GM12872 (cell line): ENCODE measurements around the gene HSPA12B.

Experiments
- CTCF ChIP-seq: IDR thresholded peaks from 3 replicates; pipeline ENCODE4 v1.5.1; 2011; ENCODE audit warnings: low read depth, mild to moderate bottlenecking, low read length, moderate library complexity; ENCODE audit not compliant: insufficient read depth

Gene HSPA12B

DNA sequence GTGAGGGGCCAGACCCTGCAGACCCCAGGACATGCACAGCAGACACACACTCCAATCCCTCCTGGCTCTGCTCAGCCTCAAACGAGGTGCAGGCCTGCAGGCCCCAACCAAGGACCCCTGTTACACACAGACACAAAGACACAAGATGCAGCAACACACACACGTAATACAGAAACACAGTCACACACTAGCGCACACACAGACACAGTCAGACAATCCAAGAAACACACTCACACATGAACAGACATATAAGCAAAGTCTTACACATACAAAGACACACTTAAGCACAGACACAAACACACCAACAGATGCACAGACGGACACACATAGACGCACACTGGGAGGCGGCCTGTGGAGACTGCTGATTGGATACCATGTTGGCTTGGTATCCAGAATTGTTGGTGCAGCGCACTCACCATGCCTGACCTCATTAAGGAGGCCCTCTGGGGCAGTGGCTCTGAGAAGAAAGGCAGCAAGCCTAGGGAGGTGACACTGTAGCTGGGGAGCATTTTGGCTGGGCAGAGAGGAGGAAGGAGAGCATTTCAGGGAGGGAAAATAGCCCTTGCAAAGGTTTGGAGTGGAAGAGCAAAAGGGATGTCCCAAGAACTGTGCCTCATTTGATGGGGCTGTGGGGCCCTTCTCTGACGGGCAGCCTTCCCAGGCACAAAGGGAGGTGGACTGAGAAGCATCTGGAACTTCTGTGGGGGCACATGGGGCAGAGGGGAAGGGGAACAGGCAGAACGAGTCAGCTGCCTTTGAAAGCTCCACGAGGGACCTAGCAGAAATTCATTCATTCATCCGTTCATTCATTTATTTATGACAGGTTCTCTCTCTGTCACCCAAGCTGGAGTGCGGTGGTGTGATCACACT, 1.4 kb upstream of the HSPA12B start:
- TF ChIP-seq CTCF, result no peak

- no peak for TF ChIP-seq CTCF
Measured at GRCh38 chr20:3731944-3732326, 550 bp upstream of the HSPA12B start.

GRCh38 chr20:3733119-3733995, 872 bp downstream of the HSPA12B start:
- TF ChIP-seq CTCF, result no peak

DNA sequence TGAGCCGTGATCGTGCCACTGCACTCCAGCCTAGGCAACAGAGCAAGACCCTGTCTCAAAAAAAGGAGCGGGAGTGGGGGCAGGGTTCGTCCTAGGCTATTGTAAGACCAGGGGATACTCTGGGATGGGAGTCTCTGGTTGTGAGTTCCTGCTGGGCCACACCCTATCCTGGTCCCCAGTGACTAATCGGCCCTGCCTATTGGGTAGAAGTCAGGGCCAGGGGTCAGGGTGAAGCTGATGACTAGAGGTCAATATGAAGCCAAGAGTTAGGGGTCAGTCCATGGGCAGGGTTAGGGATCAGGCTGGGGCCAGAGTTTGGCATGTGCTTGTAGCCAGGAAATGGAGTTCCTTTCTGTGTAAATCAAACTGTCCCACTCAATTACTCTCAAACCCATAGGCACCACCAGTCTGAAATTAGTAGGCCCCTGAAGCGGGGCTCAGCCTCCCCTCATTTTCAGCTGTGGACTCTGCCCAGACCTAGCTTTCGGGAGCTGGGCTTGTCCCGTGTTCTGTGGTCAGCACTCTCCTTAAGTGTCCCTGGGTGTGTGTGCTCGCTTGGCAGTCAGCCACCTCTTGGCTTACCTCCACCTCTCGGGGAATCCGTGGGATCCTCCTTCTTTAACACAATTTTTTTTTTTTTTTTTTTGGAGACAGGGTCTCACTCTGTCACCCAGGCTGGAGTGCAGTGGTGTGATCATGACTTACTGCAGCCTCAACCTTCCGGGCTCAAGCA, 1.8 kb downstream of the HSPA12B start:
- no peak for TF ChIP-seq CTCF

GRCh38 chr20:3735768-3736167, 3.3 kb downstream of the HSPA12B start:
- no peak for TF ChIP-seq CTCF

GRCh38 chr20:3738111-3739053, 5.9 kb downstream of the HSPA12B start:
- TF ChIP-seq CTCF, result no peak
